ENCODE measurements around the gene CADPS2.

CADPS2 gene

GRCh38 chr7:122584676-122585251, 301.5 kb downstream of the CADPS2 start:
- no peak for DNase-seq

GRCh38 chr7:122578350-122578749, 307.9 kb downstream of the CADPS2 start:
- DNase-seq: no peak

- DNase-seq: no peak
Observed at GRCh38 chr7:122577449-122578003, 308.7 kb downstream of the CADPS2 start.

GRCh38 chr7:122572706-122573105, 313.6 kb downstream of the CADPS2 start:
- DNase-seq: no peak

- DNase-seq: no peak
Observed at GRCh38 chr7:122561326-122561725, 324.9 kb downstream of the CADPS2 start.

GRCh38 chr7:122556873-122557542, 329.3 kb downstream of the CADPS2 start:
- DNase-seq: no peak

GRCh38 chr7:122556219-122556618, 330.0 kb downstream of the CADPS2 start:
- DNase-seq: no peak

GRCh38 chr7:122553761-122554160, 332.5 kb downstream of the CADPS2 start:
- no peak for DNase-seq

GRCh38 chr7:122552769-122553168, 333.5 kb downstream of the CADPS2 start:
- no peak for DNase-seq

GRCh38 chr7:122550545-122550944, 335.7 kb downstream of the CADPS2 start:
- no peak for DNase-seq

GRCh38 chr7:122549578-122549977, 336.7 kb downstream of the CADPS2 start:
- no peak for DNase-seq

- no peak for DNase-seq
Observed at GRCh38 chr7:122546496-122546895, 339.8 kb downstream of the CADPS2 start.

- no peak for DNase-seq
Observed at GRCh38 chr7:122544463-122544862, 341.8 kb downstream of the CADPS2 start.

GRCh38 chr7:122543891-122544290, 342.4 kb downstream of the CADPS2 start:
- DNase-seq: no peak

- DNase-seq: no peak
Observed at GRCh38 chr7:122543166-122543565, 343.1 kb downstream of the CADPS2 start.

GRCh38 chr7:122535086-122535485, 351.2 kb downstream of the CADPS2 start:
- DNase-seq: no peak

GRCh38 chr7:122532406-122533269, 353.6 kb downstream of the CADPS2 start:
- DNase-seq: no peak

GRCh38 chr7:122528879-122529481, 357.3 kb downstream of the CADPS2 start:
- DNase-seq: no peak

GRCh38 chr7:122525355-122525754, 360.9 kb downstream of the CADPS2 start:
- no peak for DNase-seq

- no peak for DNase-seq
Observed at GRCh38 chr7:122521767-122522166, 364.5 kb downstream of the CADPS2 start.

GRCh38 chr7:122520971-122521555, 365.2 kb downstream of the CADPS2 start:
- no peak for DNase-seq

- no peak for DNase-seq
Observed at GRCh38 chr7:122518488-122518887, 367.8 kb downstream of the CADPS2 start.

GRCh38 chr7:122517576-122517975, 368.7 kb downstream of the CADPS2 start:
- no peak for DNase-seq

Measured in GOT3 (cell line).